Smooth muscle cell (in vitro differentiated cells): Measurements from ENCODE around the gene WDR18. TPM values are rescaled to one million over a fixed set of nuclear protein-coding genes. Genes with fewer than 3 reads are reported as not detected.

ENCODE experiments used
- DNase-seq: peaks from one replicate; lab custom pipeline; 2025; ENCODE audit not compliant: unreplicated experiment; lab: John Stamatoyannopoulos, UW
- H2AFZ ChIP-seq: fragments of 200-600 bp; sonication (generic); 2 replicates; pipeline ENCODE4 v1.6.0; 2016; ENCODE audit warnings: antibody characterized with exemption, low read depth, mild to moderate bottlenecking
- H3F3A ChIP-seq: fragments of 200-600 bp; sonication (generic); 2 replicates; pipeline ENCODE4 v1.6.0; 2017; ENCODE audit warnings: antibody characterized with exemption, low read depth
- H3K27ac ChIP-seq: fragments of 200-600 bp; sonication (generic); 2 replicates; pipeline ENCODE4 v1.5.1; 2016; ENCODE audit warnings: low read depth, mild to moderate bottlenecking
- H3K27me3 ChIP-seq: fragments of 200-600 bp; sonication (generic); 2 replicates; pipeline ENCODE4 v1.6.1; 2016; ENCODE audit warnings: low read depth, mild to moderate bottlenecking
- H3K36me3 ChIP-seq: fragments of 200-600 bp; sonication (generic); 2 replicates; pipeline ENCODE4 v1.5.1; 2016; ENCODE audit warnings: low read depth
- H3K4me1 ChIP-seq: fragments of 200-600 bp; sonication (generic); 2 replicates; pipeline ENCODE4 v1.5.1; 2016; ENCODE audit warnings: low read depth
- H3K4me2 ChIP-seq: fragments of 200-600 bp; sonication (generic); 2 replicates; pipeline ENCODE4 v1.6.0; 2016; ENCODE audit warnings: mild to moderate bottlenecking
- H3K4me3 ChIP-seq: fragments of 200-600 bp; sonication (generic); 2 replicates; pipeline ENCODE4 v1.5.1; 2016; ENCODE audit warnings: mild to moderate bottlenecking
- H3K79me2 ChIP-seq: fragments of 200-600 bp; sonication (generic); 2 replicates; pipeline ENCODE4 v1.6.0; 2016; ENCODE audit warnings: low read depth, mild to moderate bottlenecking
- H3K9ac ChIP-seq: fragments of 200-600 bp; sonication (generic); 2 replicates; pipeline ENCODE4 v1.6.0; 2016; ENCODE audit warnings: low read depth
- H3K9me3 ChIP-seq: fragments of 200-600 bp; sonication (generic); replicated peaks from 2 replicates; pipeline ENCODE4 v1.5.1; 2016; ENCODE audit warnings: low read depth
- H4K20me1 ChIP-seq: fragments of 200-600 bp; sonication (generic); 2 replicates; pipeline ENCODE4 v1.6.0; 2016; ENCODE audit warnings: low read depth
- CTCF ChIP-seq: fragments of 200-600 bp; sonication (generic); IDR thresholded peaks from 2 replicates; pipeline ENCODE4 v1.5.1; 2017; ENCODE audit warnings: borderline replicate concordance, mild to moderate bottlenecking, antibody characterized with exemption; ENCODE audit not compliant: insufficient read depth, poor library complexity, severe bottlenecking
- WGBS: methylation state at CpG from one replicate; pipeline ENCODE4 v1.1.7; 2016; ENCODE audit warnings: low lambda C conversion rate; 5-methylcytosine and 5-hydroxymethylcytosine counted together
- polyA plus RNA-seq: library from polyadenylated mRNA; unstranded; fragments of >200 nt; fragmentation: Nextera tagmentation; extraction: Ambion mirVana; gene quantifications from 2 replicates; pipeline ENCODE4 v1.2.1, GENCODE V29; 2016
- total RNA-seq: library from RNA; depleted of rRNA; stranded (reverse); fragments of >200 nt; gene quantifications from 2 replicates; pipeline ENCODE4 v1.2.3, GENCODE V29; 2014

Gene WDR18
- total and polyA plus RNA-seq, 2 experiments from 2014 or later = 69.4 to 160 TPM

DNA sequence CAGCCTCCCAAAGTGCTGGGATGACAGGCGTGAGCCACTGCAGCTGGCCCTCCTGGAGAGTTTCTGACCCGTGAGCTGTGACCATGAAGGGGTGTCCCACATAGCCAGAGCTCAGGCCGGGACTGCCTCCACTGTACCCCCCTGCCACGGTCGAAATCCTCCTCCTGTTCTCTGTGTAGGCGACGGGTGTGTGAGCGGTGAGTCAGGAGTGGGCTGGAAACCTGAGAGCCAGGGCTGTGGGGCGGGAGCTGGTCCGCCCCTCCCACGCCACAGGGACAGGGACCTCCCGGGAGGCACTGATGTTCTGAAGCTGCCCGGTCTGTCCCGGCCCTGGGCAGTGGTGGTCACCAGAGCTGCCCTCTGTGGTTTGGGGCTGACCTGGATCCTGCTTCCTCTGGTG, 3.9 kb downstream of the WDR18 start:
- peaks cover 7% of the 10 kb centered on the region for H4K20me1 ChIP-seq
- no peaks in the 10 kb centered on the region for H3K36me3 ChIP-seq
- TF ChIP-seq CTCF = no peak
- H2AFZ ChIP-seq = no peak overlapping the region
- no peak overlapping the region for H3K4me2 ChIP-seq
- H3K27me3 ChIP-seq = no peaks in the 10 kb centered on the region
- H3K27ac ChIP-seq = no peak overlapping the region
- no peak for DNase-seq
- H3K4me3 ChIP-seq = no peak overlapping the region
- H3K9me3 ChIP-seq = no peaks in the 10 kb centered on the region
- H3K4me1 ChIP-seq = peaks cover 12% of the 10 kb centered on the region
- H3F3A ChIP-seq = no peaks in the 10 kb centered on the region
- 90% methylated on average over 14 of the region's 14 CpGs for WGBS
- H3K9ac ChIP-seq = no peak overlapping the region
- peaks cover 12% of the 10 kb centered on the region for H3K79me2 ChIP-seq

DNA sequence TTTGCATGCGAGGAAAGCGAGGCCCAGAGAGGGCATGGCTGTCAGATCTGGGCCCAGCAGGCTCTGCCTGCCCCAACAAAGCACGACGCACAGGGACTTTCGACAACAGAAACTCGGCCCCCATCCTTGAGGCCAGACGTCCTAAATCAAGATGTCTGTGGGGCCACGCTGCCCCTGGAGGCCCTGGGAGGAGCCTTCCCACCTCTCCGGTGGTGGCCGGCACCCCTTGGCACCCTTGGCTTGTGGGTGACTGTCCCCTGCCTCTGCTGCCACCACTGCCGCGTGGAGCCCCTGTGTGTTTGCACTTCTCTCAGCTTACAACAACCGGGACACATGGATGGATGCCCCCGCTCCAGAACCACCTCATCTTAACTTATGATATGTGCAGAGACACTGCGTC, 4.4 kb downstream of the WDR18 start:
- no peak overlapping the region for H3K4me3 ChIP-seq
- TF ChIP-seq CTCF = no peak
- H3K36me3 ChIP-seq = no peaks in the 10 kb centered on the region
- peaks cover 12% of the 10 kb centered on the region for H3K4me1 ChIP-seq
- H3K27me3 ChIP-seq = no peaks in the 10 kb centered on the region
- no peaks in the 10 kb centered on the region for H3F3A ChIP-seq
- 94% methylated on average over 15 of the region's 15 CpGs for WGBS
- no peak overlapping the region for H3K4me2 ChIP-seq
- no peak overlapping the region for H2AFZ ChIP-seq
- no peaks in the 10 kb centered on the region for H3K9me3 ChIP-seq
- no peak overlapping the region for H3K9ac ChIP-seq
- H3K79me2 ChIP-seq = peaks cover 12% of the 10 kb centered on the region
- no peak overlapping the region for H3K27ac ChIP-seq
- peaks cover 7% of the 10 kb centered on the region for H4K20me1 ChIP-seq
- DNase-seq = no peak

GRCh38 chr19:989381-990081, 5.4 kb downstream of the WDR18 start:
- WGBS = 96% methylated on average over 25 of the region's 25 CpGs

More at GRCh38 chr19:989381-990081, 5.4 kb downstream of the WDR18 start:
- H3K27ac ChIP-seq = no peak overlapping the region
- H3K4me1 ChIP-seq = peaks cover 7% of the 10 kb centered on the region
- H3K79me2 ChIP-seq = peaks cover 10% of the 10 kb centered on the region
- H3K36me3 ChIP-seq = no peaks in the 10 kb centered on the region
- H4K20me1 ChIP-seq = peaks cover 7% of the 10 kb centered on the region
- H3K9ac ChIP-seq = no peak overlapping the region
- H2AFZ ChIP-seq = no peak overlapping the region
- no peak for DNase-seq
- no peak overlapping the region for H3K4me2 ChIP-seq
- H3K27me3 ChIP-seq = no peaks in the 10 kb centered on the region
- TF ChIP-seq CTCF = no peak
- no peaks in the 10 kb centered on the region for H3F3A ChIP-seq
- H3K9me3 ChIP-seq = no peaks in the 10 kb centered on the region
- H3K4me3 ChIP-seq = no peak overlapping the region
